ENCODE measurements around the gene SOX13.

- TF ChIP-seq CTCF (IDR thresholded peaks at IDR 0.05): no peak
- no peak for TF ChIP-seq ZFX (IDR thresholded peaks at IDR 0.05; ENCODE audit: borderline replicate concordance)
These were observed 59.1 kb downstream of the SOX13 start for GRCh38 chr1:204131978-204132377.
